GM18498 (cell line): ENCODE data around the gene TBX10.
"Not testable (repeated sequence)": the region's sequence is repeated elsewhere in the genome, so short reads cannot be mapped to it uniquely, and the experiment has no call there.

ENCODE experiments used
- ATAC-seq: cut with Tn5 transposase; IDR thresholded peaks from one replicate; pipeline ENCODE4 v1.9.1; 2021; ENCODE audit warnings: mild to moderate bottlenecking, moderate library complexity; ENCODE audit not compliant: unreplicated experiment

The TBX10 gene

GRCh38 chr11:67632175-67632981, 7.2 kb downstream of the TBX10 start:
- no peak for ATAC-seq

- no peak for ATAC-seq
Observed at GRCh38 chr11:67631853-67632174, 7.7 kb downstream of the TBX10 start.

- ATAC-seq, result no peak
Observed at GRCh38 chr11:67631411-67631810, 8.2 kb downstream of the TBX10 start.

- no peak for ATAC-seq
Observed at GRCh38 chr11:67630943-67631331, 8.6 kb downstream of the TBX10 start.

- ATAC-seq, result peak; percentile 72
Observed at GRCh38 chr11:67630228-67630942, 9.2 kb downstream of the TBX10 start.

GRCh38 chr11:67629386-67630227, 10.0 kb downstream of the TBX10 start, which contains the start of gene NUDT8:
TSS of gene NUDT8 (minus strand) at chr11:67629937. CDS start at chr11:67629911, 26 bp downstream.
- ATAC-seq, result peak; percentile 40

GRCh38 chr11:67628710-67629385, 10.7 kb downstream of the TBX10 start:
- no peak for ATAC-seq

- ATAC-seq, result no peak
Observed at GRCh38 chr11:67627812-67628624, 11.5 kb downstream of the TBX10 start.

GRCh38 chr11:67627441-67627811, 12.1 kb downstream of the TBX10 start:
- no peak for ATAC-seq

GRCh38 chr11:67626970-67627369, 12.6 kb downstream of the TBX10 start:
- ATAC-seq, result no peak

- not testable (repeated sequence) for ATAC-seq
Observed at GRCh38 chr11:67626131-67626833, 13.3 kb downstream of the TBX10 start.

- ATAC-seq, result not testable (repeated sequence)
Observed at GRCh38 chr11:67623795-67624194, 15.8 kb downstream of the TBX10 start.

- ATAC-seq, result not testable (repeated sequence)
Observed at GRCh38 chr11:67622905-67623304, 16.7 kb downstream of the TBX10 start.

- not testable (repeated sequence) for ATAC-seq
Observed at GRCh38 chr11:67621928-67622327, 17.6 kb downstream of the TBX10 start.

- not testable (repeated sequence) for ATAC-seq
Observed at GRCh38 chr11:67620621-67621020, 18.9 kb downstream of the TBX10 start.

GRCh38 chr11:67619683-67620618, 19.6 kb downstream of the TBX10 start:
- not testable (repeated sequence) for ATAC-seq

- not testable (repeated sequence) for ATAC-seq
Observed at GRCh38 chr11:67618901-67619659, 20.5 kb downstream of the TBX10 start.
